Tibial nerve (tissue), 4 donors: Measurements from ENCODE around the gene ALPI. TPM values are rescaled to one million over a fixed set of nuclear protein-coding genes. Genes with fewer than 3 reads are reported as not detected.
"Not testable (repeated sequence)": the region's sequence is repeated elsewhere in the genome, so short reads cannot be mapped to it uniquely, and the experiment has no call there.

Experiments
- DNase-seq, 2 donors: peaks; one replicate each; pipeline ENCODE4 v3.0.0-alpha.2; 2019; ENCODE audit warnings: low spot score in 2 of 2
- H3K27ac ChIP-seq, 4 donors: fragments of 200-600 bp; sonication (generic) in 3 of 4; one replicate each; pipeline ENCODE4 v1.5.1; 2017 to 2019; ENCODE audit warnings: mild to moderate bottlenecking in 1 of 4
- H3K27me3 ChIP-seq, 2 donors: fragments of 200-600 bp; sonication (generic) in 1 of 2; one replicate each; pipeline versions ENCODE4 v1.5.1 to v1.6.0; 2017 to 2019
- H3K36me3 ChIP-seq, 3 donors: fragments of 200-600 bp; sonication (generic); one replicate each; pipeline ENCODE4 v1.5.1; 2018 to 2019
- H3K4me1 ChIP-seq, 4 donors: fragments of 200-600 bp; sonication (generic) in 3 of 4; one replicate each; pipeline ENCODE4 v1.5.1; 2017 to 2019
- H3K4me3 ChIP-seq, 4 donors: fragments of 200-600 bp; sonication (generic) in 3 of 4; one replicate each; pipeline ENCODE4 v1.5.1; 2017 to 2019; ENCODE audit warnings: mild to moderate bottlenecking in 1 of 4, moderate library complexity in 1 of 4
- H3K9me3 ChIP-seq, 4 donors: fragments of 200-600 bp; sonication (generic) in 3 of 4; one replicate each; pipeline ENCODE4 v1.5.1; 2017 to 2019
- EP300 ChIP-seq, 2 donors: sonication (generic); formaldehyde crosslinking; IDR thresholded peaks; one replicate each; pipeline ENCODE4 v1.6.1; 2017; ENCODE audit warnings: antibody characterized with exemption in 2 of 2, mild to moderate bottlenecking in 1 of 2
- POLR2A ChIP-seq, 2 donors: fragments of 450-650 bp; IDR thresholded peaks; one replicate each; pipeline ENCODE4 v1.6.1; 2017; ENCODE audit warnings: antibody characterized with exemption in 2 of 2, mild to moderate bottlenecking in 2 of 2, moderate library complexity in 2 of 2
- WGBS, 2 donors: methylation state at CpG; one replicate each; pipeline ENCODE4 v1.1.5; 2018; 5-methylcytosine and 5-hydroxymethylcytosine counted together
- total RNA-seq, 4 donors: library from RNA; depleted of rRNA; stranded (reverse); fragments of >200 nt; gene quantifications; one replicate each; pipeline ENCODE4 v1.1.0, GENCODE V29; 2016
- TF ChIP-seq, protein P1 (sequence below), 5 experiments: fragments of 200-600 bp in 3 of 5; fragments of 450-650 bp in 2 of 5; sonication (generic) in 3 of 5; IDR thresholded peaks; one replicate each; pipeline ENCODE4 v1.5.1; 2016 to 2019; ENCODE audit warnings: antibody characterized with exemption in 5 of 5, mild to moderate bottlenecking in 3 of 5, moderate library complexity in 2 of 5

The ALPI gene
- total RNA-seq: not detected

DNA sequence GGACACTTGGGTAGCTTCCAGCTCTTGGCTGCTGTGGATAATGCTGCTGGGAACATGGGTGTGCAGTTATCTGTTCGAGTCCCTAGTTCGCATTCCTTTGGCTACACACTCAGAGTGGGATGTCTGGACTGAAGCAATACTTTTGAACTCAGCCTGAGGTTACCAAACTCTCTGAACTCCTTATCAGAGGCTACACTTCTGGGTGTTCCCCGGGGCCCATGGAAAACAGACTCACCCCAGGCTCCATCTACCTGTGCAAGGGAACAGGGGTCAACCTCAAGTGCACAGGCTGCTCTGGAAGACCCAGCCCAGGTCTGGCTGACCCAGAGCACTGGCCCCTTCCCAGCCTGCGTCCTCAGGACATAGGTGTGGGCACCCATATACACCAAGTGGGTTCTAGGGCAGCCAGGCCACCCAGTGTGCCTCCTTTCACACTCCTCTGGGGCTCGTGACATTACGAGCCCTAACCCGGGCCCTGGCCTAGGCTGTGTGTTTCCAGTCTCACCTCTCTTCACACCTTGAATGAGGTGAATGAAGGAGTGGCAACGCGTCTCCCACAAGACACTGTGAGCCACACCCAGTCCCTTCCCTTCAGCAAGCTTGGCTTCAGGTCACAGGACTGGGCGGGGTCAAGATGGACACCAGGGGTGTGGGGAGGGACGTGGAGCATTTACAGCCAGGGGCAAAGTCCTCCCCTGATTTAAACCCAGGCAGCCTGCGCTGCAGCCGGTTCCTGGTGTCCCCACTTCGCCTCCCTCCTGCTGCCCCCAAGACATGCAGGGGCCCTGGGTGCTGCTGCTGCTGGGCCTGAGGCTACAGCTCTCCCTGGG is at the start of gene ALPI:
ALPI (plus strand) TSS at position 728 of the 830 bp plus-strand sequence; CDS start at position 775, 47 bp downstream.
- H3K4me1 ChIP-seq: no peaks in the 10 kb centered on the region
- H3K27me3 ChIP-seq: peaks cover 0 to 3% of the 10 kb centered on the region in 2 donors
- no peaks in the 10 kb centered on the region for H3K36me3 ChIP-seq
- TF ChIP-seq POLR2A (IDR thresholded peaks at IDR 0.05): no peak
- no peak for TF ChIP-seq EP300 (IDR thresholded peaks at IDR 0.05)
- TF ChIP-seq, protein P1, sequence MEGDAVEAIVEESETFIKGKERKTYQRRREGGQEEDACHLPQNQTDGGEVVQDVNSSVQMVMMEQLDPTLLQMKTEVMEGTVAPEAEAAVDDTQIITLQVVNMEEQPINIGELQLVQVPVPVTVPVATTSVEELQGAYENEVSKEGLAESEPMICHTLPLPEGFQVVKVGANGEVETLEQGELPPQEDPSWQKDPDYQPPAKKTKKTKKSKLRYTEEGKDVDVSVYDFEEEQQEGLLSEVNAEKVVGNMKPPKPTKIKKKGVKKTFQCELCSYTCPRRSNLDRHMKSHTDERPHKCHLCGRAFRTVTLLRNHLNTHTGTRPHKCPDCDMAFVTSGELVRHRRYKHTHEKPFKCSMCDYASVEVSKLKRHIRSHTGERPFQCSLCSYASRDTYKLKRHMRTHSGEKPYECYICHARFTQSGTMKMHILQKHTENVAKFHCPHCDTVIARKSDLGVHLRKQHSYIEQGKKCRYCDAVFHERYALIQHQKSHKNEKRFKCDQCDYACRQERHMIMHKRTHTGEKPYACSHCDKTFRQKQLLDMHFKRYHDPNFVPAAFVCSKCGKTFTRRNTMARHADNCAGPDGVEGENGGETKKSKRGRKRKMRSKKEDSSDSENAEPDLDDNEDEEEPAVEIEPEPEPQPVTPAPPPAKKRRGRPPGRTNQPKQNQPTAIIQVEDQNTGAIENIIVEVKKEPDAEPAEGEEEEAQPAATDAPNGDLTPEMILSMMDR (IDR thresholded peaks at IDR 0.05): no peak
- no peak for DNase-seq
- H3K4me3 ChIP-seq: no peak within 1 kb of the TSS
- no peaks in the 10 kb centered on the region for H3K9me3 ChIP-seq
- H3K27ac ChIP-seq: no peak within 1 kb of the TSS
- WGBS, 2 donors: 85 to 91% methylated on average over 10 to 13 of the region's 14 CpGs

DNA sequence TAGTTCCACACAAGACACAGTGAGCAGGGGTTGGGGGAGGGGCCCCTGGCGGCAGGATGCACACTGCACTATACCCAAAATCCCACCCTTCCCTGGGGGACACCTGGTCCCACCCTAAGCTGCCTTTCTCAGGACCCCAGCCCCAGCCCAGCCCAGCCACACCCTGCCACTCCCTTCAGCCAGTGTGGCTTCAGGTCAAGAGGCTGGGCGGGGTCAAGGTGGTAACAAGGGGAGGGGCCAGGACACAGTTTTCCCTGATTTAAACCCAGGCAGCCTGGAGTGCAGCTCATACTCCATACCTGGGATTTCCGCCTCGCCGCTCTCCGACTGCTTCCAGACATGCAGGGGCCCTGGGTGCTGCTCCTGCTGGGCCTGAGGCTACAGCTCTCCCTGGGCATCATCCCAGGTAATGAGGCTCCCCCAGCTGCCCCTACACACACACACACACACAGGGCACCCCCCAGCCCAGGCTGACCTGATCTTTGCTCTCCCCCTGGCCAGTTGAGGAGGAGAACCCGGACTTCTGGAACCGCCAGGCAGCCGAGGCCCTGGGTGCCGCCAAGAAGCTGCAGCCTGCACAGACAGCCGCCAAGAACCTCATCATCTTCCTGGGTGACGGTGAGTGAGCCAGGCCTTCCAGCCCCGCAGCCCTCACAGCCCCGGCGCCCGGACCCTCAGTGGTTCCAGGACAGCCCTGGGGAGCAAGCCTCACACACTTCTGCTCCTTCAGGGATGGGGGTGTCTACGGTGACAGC is 49.2 kb upstream of the ALPI start, which contains the start of gene ALPG:
ALPG (plus strand) TSS at position 289 of the 755 bp plus-strand sequence; CDS start at position 340, 51 bp downstream.
- peaks cover 0 to 10% of the 10 kb centered on the region in 2 donors for H3K27me3 ChIP-seq
- H3K27ac ChIP-seq: no peak within 1 kb of the TSS
- H3K4me1 ChIP-seq: no peaks in the 10 kb centered on the region
- H3K9me3 ChIP-seq: no peaks in the 10 kb centered on the region
- DNase-seq: no peak
- TF ChIP-seq POLR2A (IDR thresholded peaks at IDR 0.05) (no peak), EP300 (IDR thresholded peaks at IDR 0.05) (no peak)
- TF ChIP-seq, protein P1 (IDR thresholded peaks at IDR 0.05): no peak
- H3K4me3 ChIP-seq: no peak within 1 kb of the TSS
- no peaks in the 10 kb centered on the region for H3K36me3 ChIP-seq
- WGBS, 2 donors: 91 to 98% methylated on average over 5 to 14 of the region's 17 CpGs

DNA sequence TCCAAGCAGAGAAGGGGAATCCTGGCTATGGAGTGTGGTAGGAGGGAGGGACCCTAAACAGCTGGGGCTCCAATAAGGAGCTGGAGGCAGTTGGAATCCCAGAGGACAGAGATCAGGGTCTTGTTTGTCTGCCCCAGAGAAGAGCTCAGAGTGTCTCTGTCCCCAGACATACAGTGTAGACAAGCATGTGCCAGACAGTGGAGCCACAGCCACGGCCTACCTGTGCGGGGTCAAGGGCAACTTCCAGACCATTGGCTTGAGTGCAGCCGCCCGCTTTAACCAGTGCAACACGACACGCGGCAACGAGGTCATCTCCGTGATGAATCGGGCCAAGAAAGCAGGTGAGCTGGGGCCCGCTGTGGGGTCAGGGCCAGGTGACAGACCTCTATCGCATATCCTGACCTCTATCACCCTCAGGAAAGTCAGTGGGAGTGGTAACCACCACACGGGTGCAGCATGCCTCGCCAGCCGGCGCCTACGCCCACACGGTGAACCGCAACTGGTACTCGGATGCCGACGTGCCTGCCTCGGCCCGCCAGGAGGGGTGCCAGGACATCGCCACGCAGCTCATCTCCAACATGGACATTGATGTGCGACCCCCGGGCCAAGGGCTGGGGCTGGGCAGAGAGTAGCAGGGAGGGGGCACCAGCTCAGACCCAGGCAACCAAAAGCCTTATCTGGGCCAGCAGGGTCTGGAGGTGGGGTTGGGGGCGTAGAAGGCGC is 48.4 kb upstream of the ALPI start:
- not testable (repeated sequence) for H3K36me3 ChIP-seq, H3K4me1 ChIP-seq, H3K9me3 ChIP-seq, H3K4me3 ChIP-seq, H3K27ac ChIP-seq, DNase-seq
- WGBS, 2 donors: 89 to 91% methylated on average over 18 to 21 of the region's 30 CpGs
- H3K27me3 ChIP-seq: peaks cover 0 to 18% of the 10 kb centered on the region in 2 donors

DNA sequence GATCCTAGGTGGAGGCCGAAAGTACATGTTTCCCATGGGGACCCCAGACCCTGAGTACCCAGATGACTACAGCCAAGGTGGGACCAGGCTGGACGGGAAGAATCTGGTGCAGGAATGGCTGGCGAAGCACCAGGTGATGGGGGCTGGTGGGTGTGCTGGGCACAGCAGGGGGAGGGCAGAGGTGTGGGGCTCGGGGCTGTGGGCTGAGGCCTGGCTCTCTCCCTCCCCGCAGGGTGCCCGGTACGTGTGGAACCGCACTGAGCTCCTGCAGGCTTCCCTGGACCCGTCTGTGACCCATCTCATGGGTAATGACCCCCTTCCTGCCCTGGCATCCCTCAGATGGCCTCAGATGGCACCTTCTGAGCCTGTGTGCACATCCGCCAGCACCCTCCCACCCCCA is 47.7 kb upstream of the ALPI start:
- not testable (repeated sequence) for H3K9me3 ChIP-seq, H3K4me1 ChIP-seq, H3K27ac ChIP-seq, DNase-seq, H3K4me3 ChIP-seq, H3K36me3 ChIP-seq
- peaks cover 0 to 23% of the 10 kb centered on the region in 2 donors for H3K27me3 ChIP-seq
- 89% methylated on average over 6 of the region's 10 CpGs; no CpG with 5 or more reads in 1 of the 2 donors for WGBS, 2 donors

DNA sequence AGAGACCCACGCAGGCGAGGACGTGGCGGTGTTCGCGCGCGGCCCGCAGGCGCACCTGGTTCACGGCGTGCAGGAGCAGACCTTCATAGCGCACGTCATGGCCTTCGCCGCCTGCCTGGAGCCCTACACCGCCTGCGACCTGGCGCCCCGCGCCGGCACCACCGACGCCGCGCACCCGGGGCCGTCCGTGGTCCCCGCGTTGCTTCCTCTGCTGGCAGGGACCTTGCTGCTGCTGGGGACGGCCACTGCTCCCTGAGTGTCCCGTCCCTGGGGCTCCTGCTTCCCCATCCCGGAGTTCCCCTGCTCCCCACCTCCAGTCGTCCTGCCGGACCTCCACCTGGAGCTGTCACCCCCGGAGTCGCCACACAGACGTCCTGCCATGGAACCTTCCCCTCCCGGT is 46.3 kb upstream of the ALPI start:
- H3K27ac ChIP-seq, DNase-seq, H3K9me3 ChIP-seq, H3K4me1 ChIP-seq, H3K4me3 ChIP-seq, H3K36me3 ChIP-seq: not testable (repeated sequence)
- peaks cover 0 to 27% of the 10 kb centered on the region in 2 donors for H3K27me3 ChIP-seq
- 52 to 54% methylated on average over 12 to 18 of the region's 40 CpGs for WGBS, 2 donors

DNA sequence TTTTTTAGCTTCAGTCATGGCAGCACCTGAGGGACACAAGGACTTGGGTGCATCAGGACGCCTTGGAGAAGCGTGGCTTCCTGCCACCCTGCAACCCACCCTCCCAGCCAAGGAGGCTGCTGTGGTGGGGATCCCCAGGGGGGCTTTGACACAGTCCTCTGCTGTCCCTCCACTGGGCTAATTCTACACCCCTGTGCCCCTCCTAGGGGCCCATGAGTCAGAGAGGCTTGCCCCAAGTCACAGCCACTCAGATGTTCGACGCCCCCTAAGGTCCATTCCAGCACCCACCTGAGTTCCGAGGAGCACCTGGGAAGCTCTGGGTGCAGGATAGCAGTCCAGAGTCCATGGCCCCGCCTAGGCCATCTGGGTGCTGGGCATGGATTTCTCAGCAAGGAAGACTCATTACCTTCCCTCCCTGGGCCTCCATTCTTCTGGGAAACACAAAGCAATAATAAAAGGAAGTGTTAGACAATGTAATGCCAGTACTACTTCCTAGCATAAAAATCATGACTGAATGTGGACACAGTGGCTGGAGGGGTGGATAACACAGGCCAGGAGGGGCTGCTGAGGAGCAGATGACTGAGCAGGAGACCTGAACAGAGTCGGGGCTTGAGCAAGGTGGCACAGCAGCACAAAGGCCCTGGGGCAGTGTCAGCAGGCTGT is 45.6 kb upstream of the ALPI start:
- no peaks in the 10 kb centered on the region for H3K4me1 ChIP-seq
- H3K27me3 ChIP-seq: peaks cover 0 to 29% of the 10 kb centered on the region in 2 donors
- 78 to 82% methylated on average over 5 to 7 of the region's 7 CpGs for WGBS, 2 donors
- no peak overlapping the region for H3K4me3 ChIP-seq
- H3K36me3 ChIP-seq: no peaks in the 10 kb centered on the region
- no peaks in the 10 kb centered on the region for H3K9me3 ChIP-seq
- DNase-seq: no peak
- no peak overlapping the region for H3K27ac ChIP-seq
- no peak for TF ChIP-seq EP300 (IDR thresholded peaks at IDR 0.05)
- no peak for TF ChIP-seq POLR2A (IDR thresholded peaks at IDR 0.05)
- TF ChIP-seq, protein P1 (IDR thresholded peaks at IDR 0.05): no peak
